GM12874 (cell line): ENCODE measurements around the gene POC1A.

Experiments
- TF ChIP-seq, protein P1 (sequence below): IDR thresholded peaks from 2 replicates; pipeline ENCODE4 v1.5.1; 2011; ENCODE audit warnings: low read depth, mild to moderate bottlenecking, control low read depth, low read length, moderate library complexity; ENCODE audit not compliant: insufficient read depth

The POC1A gene

DNA sequence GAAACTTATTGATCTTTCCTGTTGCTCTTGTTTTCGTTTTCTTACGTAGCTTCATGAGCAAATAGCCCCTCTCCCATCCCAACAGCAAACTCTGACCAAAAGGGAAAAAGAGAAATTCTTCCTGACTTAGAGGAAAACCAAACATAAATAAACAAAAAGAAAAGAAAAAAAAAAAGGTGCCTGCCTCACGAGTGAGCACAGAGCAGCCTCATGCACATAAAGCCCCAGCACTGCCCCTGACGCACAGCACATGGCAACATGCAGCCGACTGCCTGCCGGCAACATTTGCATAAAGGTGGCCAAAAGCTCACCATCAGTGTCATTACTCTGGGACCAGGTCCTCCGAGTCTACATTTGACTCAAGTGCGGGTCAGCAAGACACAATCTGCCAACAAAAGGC lies 6.4 kb downstream of the POC1A start:
- TF ChIP-seq, protein P1, sequence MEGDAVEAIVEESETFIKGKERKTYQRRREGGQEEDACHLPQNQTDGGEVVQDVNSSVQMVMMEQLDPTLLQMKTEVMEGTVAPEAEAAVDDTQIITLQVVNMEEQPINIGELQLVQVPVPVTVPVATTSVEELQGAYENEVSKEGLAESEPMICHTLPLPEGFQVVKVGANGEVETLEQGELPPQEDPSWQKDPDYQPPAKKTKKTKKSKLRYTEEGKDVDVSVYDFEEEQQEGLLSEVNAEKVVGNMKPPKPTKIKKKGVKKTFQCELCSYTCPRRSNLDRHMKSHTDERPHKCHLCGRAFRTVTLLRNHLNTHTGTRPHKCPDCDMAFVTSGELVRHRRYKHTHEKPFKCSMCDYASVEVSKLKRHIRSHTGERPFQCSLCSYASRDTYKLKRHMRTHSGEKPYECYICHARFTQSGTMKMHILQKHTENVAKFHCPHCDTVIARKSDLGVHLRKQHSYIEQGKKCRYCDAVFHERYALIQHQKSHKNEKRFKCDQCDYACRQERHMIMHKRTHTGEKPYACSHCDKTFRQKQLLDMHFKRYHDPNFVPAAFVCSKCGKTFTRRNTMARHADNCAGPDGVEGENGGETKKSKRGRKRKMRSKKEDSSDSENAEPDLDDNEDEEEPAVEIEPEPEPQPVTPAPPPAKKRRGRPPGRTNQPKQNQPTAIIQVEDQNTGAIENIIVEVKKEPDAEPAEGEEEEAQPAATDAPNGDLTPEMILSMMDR, result no peak

DNA sequence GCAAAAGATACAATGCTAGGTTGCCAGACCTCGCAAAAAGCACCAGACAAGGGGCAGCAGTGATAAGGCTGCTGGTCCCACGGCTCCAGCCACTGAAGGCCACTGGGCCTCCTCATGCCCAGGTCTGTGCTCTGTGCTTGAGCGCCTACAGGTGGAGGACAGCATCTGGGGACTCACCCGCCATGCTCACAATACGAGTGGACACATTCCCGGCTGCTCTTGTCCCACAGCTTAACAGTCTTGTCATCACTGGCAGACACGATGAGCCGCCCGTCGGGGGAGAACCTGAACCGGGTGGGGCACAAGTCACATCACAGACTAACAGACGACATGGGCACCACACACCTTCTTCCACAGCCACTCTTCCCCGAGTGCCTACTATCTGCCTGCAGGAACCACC lies 7.4 kb downstream of the POC1A start:
- TF ChIP-seq, protein P1, result no peak

DNA sequence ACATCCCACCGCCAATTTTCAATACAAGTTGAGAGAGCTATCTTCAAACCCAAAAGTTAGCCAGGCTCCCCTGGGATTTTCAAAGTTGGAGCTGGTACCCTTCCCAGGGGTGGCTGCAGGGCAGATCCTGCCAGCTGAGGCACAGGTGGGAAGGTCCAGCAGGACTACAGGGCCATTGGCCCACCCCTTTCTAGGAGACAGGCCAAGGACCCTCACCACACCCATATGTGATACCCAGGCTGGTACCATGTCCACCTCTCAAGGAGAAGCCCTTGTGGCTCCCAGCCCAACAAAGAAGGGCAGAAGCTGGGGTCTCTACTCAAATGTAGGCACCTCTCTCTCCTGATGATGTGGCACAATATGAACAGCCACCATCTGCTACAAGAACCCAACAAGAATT lies 8.0 kb downstream of the POC1A start:
- TF ChIP-seq, protein P1, result no peak

DNA sequence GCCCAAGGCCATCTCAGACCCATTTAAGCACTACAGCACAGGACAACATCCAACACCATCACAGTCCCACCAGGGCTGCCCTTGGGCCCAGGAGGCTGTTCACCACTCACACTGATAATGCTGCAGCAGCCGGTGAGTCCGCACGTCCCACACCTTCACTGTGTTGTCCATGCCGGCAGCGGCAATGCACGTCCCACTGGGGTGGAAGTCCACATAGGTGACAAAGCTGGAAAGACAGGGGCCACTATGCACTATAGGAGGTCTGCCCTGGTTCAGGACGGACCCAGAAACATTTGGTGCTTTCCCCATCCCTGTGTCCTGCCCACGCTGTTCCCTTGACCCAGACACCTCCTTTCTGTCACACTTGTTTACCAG lies 8.5 kb downstream of the POC1A start:
- TF ChIP-seq, protein P1, result no peak

DNA sequence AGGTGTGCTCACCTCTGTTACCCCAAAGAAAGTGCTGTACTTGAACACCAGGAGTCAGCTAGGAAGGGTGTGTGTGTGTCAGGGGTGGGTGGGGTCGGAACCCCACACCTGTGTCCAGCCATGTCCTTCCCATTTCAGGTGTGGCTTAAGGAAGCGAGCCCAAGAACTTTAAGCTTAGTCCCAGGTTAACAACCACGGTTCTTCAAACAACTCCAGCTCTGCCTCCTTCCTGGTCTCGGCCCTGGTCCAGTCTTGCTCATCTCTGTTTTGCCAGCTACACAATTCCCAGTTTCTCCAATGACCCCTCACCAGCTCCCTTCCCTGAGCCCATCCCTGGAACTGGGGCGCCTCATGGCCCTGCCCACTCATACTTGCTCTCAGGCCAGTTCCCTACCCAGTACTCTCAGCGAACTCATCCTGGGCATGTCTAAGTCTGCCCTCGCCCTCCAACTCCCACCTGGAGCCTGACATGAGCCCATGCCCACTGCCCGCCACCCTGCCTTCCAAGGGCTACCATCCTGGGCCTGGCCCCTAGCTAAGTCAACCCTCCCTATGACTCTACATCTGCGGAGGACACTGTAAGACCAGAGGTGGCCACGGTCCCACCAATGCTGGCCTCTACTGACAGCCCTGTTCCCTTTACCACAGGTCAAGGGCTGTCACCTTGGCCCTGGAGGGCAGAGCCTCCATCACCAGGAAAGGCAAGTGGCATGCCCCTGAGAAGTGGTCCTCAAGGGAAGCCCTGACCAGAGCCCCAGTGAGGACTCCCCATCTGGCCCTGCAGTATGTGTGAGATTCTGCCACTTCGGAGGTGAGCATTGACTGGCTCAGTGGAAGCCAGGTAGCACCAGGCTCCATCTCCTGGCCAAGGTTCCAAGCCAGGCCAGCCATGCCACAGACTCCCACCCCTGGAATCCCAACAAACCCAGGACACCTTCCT lies 9.2 kb downstream of the POC1A start:
- TF ChIP-seq, protein P1, result no peak

DNA sequence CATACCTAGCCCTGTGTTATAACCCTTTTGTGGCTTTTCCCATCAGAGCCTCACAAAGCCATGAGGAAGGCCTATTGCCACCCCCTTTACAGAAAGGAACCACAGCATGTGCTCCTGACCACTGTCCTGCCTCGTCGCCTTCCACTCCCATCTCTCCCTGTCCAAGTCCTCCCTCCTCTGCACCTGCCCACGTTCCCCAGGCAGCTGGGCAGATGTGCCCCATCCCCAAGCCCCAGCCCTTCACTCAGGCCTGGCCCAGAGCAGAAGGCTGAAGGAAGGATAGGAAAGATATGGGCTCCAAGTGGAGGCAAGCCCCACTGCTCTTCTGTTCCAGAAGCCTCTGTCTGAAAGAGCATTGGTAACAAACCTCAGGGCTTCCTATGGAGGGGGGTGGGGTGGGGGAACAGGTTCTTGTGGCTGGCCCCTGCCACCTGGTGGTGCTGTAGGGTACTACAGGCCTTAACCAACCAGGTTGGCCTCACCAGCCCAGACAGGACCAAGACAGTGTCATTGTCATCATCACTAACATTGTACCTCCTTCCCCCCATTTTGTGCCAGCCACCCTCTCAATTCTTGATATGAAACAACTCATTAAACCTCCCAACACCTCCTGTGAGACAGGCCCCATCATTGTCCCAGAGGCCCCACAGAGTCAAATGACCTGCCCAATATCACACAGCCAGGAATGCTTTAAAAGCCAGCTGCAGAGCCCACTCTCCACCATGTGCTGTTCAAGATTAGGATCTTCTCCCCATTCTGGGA lies 10.0 kb downstream of the POC1A start:
- TF ChIP-seq, protein P1, result peak; percentile 95

DNA sequence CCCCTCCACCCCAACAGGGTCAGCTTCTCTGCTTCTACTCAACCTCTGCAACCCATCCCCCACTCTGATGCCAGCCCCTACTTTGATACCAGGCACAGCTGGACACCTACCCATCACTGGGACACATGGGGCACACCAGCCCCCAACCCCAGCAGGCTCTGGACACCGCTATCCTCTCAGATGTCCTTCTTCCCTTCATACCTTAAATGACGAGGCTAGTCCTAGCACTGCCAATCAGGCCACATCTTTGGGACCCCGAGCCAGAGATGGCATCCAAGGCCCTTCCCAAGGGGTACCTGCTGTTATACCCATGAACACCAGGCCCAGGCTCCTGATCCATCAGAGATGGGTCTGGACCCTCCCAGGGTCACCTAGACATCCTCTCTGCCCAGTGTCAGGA lies 10.6 kb downstream of the POC1A start:
- TF ChIP-seq, protein P1, result no peak
